ENCODE data around the gene GSTA5.
"Not testable (repeated sequence)": the region's sequence is repeated elsewhere in the genome, so short reads cannot be mapped to it uniquely, and the experiment has no call there.

The GSTA5 gene

GRCh38 chr6:52877168-52877567 is 36.6 kb upstream of the GSTA5 start:
- TF ChIP-seq, protein P1, sequence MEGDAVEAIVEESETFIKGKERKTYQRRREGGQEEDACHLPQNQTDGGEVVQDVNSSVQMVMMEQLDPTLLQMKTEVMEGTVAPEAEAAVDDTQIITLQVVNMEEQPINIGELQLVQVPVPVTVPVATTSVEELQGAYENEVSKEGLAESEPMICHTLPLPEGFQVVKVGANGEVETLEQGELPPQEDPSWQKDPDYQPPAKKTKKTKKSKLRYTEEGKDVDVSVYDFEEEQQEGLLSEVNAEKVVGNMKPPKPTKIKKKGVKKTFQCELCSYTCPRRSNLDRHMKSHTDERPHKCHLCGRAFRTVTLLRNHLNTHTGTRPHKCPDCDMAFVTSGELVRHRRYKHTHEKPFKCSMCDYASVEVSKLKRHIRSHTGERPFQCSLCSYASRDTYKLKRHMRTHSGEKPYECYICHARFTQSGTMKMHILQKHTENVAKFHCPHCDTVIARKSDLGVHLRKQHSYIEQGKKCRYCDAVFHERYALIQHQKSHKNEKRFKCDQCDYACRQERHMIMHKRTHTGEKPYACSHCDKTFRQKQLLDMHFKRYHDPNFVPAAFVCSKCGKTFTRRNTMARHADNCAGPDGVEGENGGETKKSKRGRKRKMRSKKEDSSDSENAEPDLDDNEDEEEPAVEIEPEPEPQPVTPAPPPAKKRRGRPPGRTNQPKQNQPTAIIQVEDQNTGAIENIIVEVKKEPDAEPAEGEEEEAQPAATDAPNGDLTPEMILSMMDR (IDR thresholded peaks at IDR 0.05; ENCODE audit: borderline replicate concordance, insufficient read depth, low read depth, low read length): no peak
- H3K4me3 ChIP-seq (ENCODE audit: low read depth, low read length): no peak overlapping the region

DNA sequence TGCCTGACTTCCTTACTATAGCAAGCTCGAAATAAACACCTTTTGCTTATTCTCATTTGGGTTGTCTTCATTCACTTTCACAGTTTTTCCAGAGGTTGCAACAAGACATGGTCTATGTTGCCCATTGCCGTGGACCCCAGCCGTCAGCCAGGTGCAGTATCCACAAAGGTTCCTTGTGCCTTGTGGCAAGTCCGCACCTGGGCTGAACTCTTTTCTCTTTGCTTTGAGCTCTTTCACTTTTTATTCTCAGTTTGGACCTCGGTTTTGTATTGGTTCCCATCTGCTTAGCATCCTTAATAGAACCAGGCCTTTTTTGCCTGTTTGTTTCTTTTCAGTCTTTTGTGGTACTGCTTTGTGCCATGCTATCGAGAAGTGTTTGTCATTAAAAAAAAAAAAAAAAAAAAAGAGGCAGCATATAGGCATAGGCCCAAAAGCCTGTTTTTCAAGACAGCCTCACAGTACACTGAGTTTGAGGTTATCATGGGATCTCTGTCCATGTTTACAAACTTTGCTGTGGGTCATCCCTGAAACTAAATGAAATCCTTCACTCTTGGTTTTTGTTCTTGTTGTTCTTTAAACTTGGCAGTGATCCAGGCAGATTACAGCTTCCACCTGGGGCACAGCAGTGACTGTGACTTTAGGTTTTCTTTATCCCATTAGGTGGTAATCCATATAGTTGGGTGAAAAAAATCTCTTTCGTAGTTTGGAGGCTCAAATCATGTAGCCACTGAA is 35.6 kb upstream of the GSTA5 start:
- TF ChIP-seq, protein P1 (IDR thresholded peaks at IDR 0.05; ENCODE audit: borderline replicate concordance, insufficient read depth, low read depth, low read length): no peak
- H3K4me3 ChIP-seq (ENCODE audit: low read depth, low read length): no peak overlapping the region

GRCh38 chr6:52872031-52872430 is 31.4 kb upstream of the GSTA5 start:
- TF ChIP-seq, protein P1 (IDR thresholded peaks at IDR 0.05; ENCODE audit: borderline replicate concordance, insufficient read depth, low read depth, low read length): no peak
- no peak overlapping the region for H3K4me3 ChIP-seq (ENCODE audit: low read depth, low read length)

DNA sequence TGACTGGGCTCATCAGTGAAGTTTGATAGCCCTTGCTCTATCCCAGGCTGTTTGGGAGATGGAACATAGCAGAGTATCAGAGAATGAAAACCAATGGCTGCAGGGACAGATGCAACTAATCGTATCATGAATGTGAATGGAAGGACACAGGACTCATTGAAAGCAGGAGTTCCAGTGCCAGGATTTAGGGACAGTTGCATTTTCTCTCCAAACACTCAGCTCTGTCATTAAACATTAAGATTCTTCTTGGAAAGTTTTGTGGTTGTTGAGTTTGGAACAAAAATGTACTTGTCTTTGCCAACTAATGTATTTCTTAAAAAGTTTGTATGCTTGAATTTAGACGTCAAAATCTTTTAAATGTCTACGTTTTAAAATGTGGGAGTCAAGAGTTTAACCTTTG is 31.0 kb upstream of the GSTA5 start:
- TF ChIP-seq, protein P1 (IDR thresholded peaks at IDR 0.05; ENCODE audit: borderline replicate concordance, insufficient read depth, low read depth, low read length): no peak
- no peak overlapping the region for H3K4me3 ChIP-seq (ENCODE audit: low read depth, low read length)

GRCh38 chr6:52870335-52871091 is 29.9 kb upstream of the GSTA5 start:
- not testable (repeated sequence) for H3K4me3 ChIP-seq (ENCODE audit: low read depth, low read length)

DNA sequence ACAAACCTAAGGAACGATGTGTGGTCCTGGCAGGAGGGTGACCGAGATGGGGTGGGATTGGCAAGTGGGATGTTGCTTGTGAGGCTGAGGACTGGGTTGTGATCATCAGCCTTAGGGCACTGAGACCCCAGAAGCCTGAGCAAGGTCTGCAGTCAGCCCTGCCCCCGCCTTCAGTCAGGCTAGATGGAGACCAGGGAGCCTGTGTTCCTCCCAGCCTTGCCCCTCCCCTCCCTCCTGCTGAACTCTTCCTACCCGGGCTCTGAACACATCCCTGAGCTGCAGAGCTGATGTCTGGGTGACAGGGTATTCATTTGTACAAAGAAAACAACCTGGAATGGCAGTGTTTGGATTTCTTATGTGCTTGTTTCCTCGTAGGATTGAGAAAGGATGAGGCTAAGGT is 28.3 kb upstream of the GSTA5 start:
- not testable (repeated sequence) for H3K4me3 ChIP-seq (ENCODE audit: low read depth, low read length)

DNA sequence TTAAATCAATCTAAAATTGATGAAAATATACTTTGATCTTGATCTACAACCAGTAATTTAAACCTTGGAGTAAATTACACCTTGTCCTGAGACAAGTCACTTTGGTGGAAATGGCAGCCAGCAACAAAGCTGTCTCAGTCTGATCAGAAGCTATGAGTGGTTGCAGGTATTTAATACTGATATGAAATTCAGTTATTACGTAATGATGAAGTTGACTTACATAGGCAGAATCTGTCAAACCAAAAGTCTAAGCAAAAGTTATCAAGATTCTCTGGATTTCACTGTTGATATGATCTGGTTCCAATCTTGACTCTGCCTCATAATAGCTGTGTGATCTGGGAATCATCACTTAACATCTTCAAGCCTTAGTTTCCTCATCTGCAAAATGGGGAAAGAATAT is 27.6 kb upstream of the GSTA5 start:
- H3K4me3 ChIP-seq (ENCODE audit: low read depth, low read length): no peak overlapping the region
- TF ChIP-seq, protein P1 (IDR thresholded peaks at IDR 0.05; ENCODE audit: borderline replicate concordance, insufficient read depth, low read depth, low read length): no peak

DNA sequence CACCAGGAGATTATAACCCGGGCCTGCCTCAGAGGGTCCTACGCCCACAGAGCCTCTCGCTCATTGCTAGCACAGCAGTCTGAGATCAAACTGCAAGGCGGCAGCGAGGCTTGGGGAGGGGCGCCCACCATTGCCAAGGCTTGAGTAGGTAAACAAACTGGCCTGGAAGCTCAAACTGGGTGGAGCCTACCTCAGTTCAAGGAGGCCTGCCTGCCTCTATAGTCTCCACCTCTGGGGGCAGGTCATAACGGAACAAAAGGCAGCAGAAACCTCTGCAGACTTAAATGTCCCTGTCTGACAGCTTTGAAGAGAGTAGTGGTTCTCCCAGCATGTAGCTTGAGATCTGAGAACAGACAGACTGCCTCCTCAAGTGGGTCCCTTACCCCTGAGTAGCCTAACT is 20.5 kb upstream of the GSTA5 start:
- H3K4me3 ChIP-seq (ENCODE audit: low read depth, low read length): not testable (repeated sequence)

Data from GM12875 (cell line).